GM21381 (cell line): ENCODE results near the gene SIMC1.

Experiments used
- ATAC-seq: cut with Tn5 transposase; IDR thresholded peaks from one replicate; pipeline ENCODE4 v1.9.1; 2021; ENCODE audit warnings: mild to moderate bottlenecking, moderate library complexity; ENCODE audit not compliant: unreplicated experiment

SIMC1 gene

GRCh38 chr5:176387384-176387925 lies 149.2 kb downstream of the SIMC1 start:
- no peak for ATAC-seq

- ATAC-seq = no peak
These were observed 149.8 kb downstream of the SIMC1 start for GRCh38 chr5:176388003-176388443.

- ATAC-seq = peak; percentile 82
These were observed 150.4 kb downstream of the SIMC1 start, which contains the start of the genes HIGD2A and NOP16 for GRCh38 chr5:176388444-176389134. HIGD2A (plus strand) TSS chr5:176388751; CDS start chr5:176388820, 69 bp downstream. NOP16 (minus strand) TSS chr5:176388598; CDS start chr5:176388539, 59 bp downstream.

- ATAC-seq = no peak
These were observed 151.2 kb downstream of the SIMC1 start for GRCh38 chr5:176389135-176390123.

GRCh38 chr5:176391479-176391878 lies 153.3 kb downstream of the SIMC1 start:
- no peak for ATAC-seq

- ATAC-seq = no peak
These were observed 153.8 kb downstream of the SIMC1 start for GRCh38 chr5:176391999-176392398.

- no peak for ATAC-seq
These were observed 154.3 kb downstream of the SIMC1 start for GRCh38 chr5:176392526-176392925.

- no peak for ATAC-seq
These were observed 155.9 kb downstream of the SIMC1 start for GRCh38 chr5:176394096-176394495.

- ATAC-seq = no peak
These were observed 156.9 kb downstream of the SIMC1 start for GRCh38 chr5:176394881-176395675.
